ENCODE data around the gene TTLL10.

Gene TTLL10

DNA sequence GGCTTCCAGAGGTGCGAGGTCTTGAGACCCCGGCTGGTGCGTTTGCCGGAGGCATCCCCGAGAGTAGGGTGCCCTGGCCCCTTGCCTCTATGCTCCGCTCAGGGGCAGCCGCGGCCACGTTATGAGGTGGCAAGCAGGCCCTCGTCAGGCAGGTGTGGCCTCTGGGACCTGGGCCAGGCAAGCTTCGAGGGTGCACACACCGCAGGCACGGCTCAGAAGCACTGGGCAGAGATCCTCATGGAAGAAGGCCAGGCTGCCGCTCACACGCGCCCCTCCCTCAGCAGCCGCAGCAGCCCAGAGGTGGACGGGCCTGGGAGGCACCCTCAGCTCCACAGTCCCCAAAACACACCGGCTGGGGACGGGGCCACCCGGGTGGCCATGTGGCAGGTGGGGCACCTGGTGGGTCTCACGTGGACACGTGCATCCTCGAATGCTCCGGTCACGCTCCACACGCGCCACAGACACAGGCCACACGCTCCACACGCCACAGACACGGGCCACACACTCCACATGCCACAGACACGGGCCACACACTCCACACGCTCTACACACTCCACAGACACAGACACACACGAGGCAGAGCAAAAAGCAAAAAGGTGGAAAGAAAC is 51.7 kb downstream of the TTLL10 start:
- DNase-seq: no peak

DNA sequence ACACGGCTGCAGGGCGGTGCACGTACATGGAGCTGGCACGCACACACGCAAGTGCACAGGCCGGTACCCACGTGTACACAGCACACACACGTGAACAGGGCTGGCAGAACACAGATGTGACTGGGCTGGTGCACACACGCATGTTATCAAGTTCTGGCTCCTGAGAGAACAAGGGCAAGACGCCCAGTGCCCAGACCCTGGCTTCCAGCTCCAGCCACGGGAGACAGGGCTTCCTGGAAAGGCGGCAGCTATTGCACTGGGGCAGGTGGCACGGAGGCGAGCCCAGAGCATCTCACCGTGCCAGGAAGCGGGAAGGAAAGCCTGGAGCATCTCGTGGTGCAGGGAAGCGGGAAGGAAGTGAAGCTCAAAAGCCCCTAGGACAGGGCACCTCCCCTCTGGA is 52.2 kb downstream of the TTLL10 start:
- DNase-seq: no peak

- no peak for DNase-seq
These were observed 53.1 kb downstream of the TTLL10 start for GRCh38 chr1:1226566-1227362.

- no peak for DNase-seq
These were observed 53.7 kb downstream of the TTLL10 start for GRCh38 chr1:1227386-1227785.

DNA sequence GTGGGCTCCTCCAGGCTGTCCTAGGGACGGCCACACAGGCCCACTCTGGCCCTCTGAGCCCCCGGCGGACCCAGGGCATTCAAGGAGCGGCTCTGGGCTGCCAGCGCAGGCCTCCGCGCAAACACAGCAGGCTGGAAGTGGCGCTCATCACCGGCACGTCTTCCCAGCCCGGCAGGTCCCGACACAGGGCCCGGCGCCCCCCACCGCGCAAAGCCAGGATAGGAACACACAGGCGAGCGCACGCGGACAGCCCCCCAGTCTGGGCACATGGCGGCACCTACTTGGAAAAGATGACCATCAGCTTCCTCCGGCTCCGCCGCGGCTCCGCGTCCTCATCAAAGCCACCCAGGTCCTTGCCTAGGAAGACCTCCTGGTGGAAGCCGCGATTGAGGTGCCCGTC is 54.5 kb downstream of the TTLL10 start:
- DNase-seq: no peak

GRCh38 chr1:1228596-1229321 is 55.1 kb downstream of the TTLL10 start:
- no peak for DNase-seq

DNA sequence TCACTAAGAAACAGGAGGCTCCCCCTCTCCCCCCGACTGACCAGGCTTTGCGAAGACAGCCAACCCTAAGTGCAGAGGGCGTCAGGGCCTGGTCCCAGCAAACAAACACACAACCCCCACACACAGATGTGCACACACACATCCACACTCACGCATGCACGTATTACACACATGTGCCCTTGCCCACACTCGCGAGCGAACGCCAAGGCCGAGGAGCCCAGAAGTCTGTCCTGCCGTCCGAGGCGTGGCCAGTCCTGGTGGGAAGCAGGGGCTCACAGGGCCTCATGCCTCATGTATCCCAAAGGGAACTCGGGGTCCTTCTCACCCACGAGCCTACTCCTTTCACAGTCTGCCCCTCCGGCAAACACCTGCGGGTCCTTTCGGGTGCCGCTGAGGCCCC is 56.1 kb downstream of the TTLL10 start:
- DNase-seq: no peak

DNA sequence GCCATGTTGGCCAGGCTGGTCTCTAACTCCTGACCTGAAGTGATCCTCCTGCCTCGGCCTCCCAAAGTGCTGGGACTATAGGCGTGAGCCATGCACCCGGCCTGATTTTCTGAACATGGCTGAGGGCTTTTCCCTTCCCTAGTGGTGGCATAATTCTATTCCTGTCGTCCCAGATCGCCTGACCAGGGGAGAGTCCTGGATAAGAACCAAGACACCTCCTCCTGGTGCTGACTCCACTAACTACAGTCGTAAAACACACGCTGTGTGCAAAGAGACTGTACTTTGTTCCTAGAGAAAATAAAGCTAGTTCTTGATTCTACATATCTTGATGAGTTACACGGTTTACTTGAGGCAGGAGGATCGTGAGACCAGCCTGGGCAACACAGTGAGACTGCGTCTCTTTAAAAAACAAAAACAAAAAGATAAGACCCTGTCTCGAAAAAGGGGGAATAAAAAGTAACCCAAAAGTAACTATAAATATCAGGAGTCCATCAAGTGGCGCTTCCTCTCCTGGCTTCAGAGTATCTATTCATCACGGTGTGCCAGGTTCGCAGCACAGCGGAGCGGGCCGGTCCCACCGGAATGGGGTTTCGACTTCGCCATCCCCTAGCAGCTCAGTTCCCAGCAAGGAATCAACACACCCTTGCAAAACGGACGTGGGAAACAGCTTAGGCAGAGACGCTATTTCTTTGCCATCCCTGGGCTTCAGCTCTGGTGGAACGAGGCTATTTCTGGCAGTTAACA is 57.1 kb downstream of the TTLL10 start:
- DNase-seq: peak; percentile 35

- DNase-seq: peak; percentile 95
These were observed 57.9 kb downstream of the TTLL10 start, which contains the start of gene SDF4 for GRCh38 chr1:1231400-1232207. SDF4 (minus strand) TSS chr1:1232001; CDS start chr1:1228772, 3,229 bp downstream.

DNA sequence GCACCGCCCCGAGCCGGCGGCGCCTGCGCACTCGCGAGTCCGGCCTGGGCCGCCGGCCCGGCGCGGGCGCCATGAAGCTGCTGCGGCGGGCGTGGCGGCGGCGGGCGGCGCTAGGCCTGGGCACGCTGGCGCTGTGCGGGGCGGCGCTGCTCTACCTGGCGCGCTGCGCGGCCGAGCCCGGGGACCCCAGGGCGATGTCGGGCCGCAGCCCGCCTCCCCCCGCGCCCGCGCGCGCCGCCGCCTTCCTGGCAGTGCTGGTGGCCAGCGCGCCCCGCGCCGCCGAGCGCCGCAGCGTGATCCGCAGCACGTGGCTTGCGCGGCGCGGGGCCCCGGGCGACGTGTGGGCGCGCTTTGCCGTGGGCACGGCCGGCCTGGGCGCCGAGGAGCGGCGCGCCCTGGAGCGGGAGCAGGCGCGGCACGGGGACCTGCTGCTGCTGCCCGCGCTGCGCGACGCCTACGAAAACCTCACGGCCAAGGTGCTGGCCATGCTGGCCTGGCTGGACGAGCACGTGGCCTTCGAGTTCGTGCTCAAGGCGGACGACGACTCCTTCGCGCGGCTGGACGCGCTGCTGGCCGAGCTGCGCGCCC is 58.6 kb downstream of the TTLL10 start, which contains the start of gene B3GALT6:
TSS of gene B3GALT6 (plus strand) at position 30 of the 588 bp plus-strand sequence. CDS start at position 72, 42 bp downstream.
- no peak for DNase-seq

- DNase-seq: no peak
These were observed 59.3 kb downstream of the TTLL10 start for GRCh38 chr1:1232796-1233566.

DNA sequence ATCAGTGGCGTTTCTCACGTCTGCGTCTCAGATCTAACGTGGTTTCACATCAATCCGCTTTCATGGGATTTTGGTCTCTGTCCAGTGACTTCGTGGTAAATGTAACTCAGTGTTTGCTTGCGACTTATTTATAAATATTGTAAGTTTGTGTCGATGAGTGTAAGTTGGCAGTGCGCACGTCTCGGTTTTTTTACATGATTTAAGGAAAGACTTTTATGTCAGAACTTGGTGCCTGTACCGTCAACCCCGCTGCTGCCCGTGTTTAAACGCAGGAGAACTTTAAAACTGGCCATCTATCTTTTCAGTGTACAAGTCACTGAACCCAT is 59.9 kb downstream of the TTLL10 start:
- no peak for DNase-seq

- no peak for DNase-seq
These were observed 60.6 kb downstream of the TTLL10 start for GRCh38 chr1:1234180-1234808.

DNA sequence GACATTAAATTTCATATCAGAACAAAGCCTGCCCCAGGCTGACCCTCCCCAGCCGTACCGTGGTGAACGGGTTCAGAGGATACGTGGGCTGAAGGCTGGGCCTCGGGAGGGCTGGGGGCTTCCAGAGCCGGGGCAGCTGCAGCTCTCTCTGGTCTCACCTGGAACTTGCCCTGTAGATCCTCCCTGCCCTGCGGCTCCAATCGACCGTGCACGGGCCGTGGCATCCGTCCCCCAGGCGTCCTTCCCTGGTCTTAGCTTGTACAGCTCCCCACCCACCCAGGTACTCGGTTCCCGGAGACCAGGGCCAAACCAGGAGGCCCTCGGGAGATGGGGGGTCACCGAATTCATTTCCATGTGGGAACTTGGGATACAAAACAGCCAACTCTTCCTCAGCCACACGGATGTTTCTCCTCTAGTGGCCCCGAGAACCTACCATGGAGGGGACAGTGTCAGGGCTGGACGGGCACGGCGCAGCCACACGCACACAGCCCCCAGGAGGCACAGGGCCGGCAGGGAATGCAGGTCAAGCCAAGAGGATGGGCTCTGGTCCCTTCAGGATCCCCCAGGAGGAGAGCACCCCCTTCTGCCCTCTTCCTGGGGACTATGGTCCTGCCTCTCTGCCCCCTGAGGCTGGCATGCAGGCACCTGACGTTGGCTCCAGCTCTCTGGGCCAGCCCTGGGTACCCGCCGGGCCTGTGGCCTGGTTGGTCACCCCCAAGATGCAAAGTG is 61.5 kb downstream of the TTLL10 start:
- no peak for DNase-seq

DNA sequence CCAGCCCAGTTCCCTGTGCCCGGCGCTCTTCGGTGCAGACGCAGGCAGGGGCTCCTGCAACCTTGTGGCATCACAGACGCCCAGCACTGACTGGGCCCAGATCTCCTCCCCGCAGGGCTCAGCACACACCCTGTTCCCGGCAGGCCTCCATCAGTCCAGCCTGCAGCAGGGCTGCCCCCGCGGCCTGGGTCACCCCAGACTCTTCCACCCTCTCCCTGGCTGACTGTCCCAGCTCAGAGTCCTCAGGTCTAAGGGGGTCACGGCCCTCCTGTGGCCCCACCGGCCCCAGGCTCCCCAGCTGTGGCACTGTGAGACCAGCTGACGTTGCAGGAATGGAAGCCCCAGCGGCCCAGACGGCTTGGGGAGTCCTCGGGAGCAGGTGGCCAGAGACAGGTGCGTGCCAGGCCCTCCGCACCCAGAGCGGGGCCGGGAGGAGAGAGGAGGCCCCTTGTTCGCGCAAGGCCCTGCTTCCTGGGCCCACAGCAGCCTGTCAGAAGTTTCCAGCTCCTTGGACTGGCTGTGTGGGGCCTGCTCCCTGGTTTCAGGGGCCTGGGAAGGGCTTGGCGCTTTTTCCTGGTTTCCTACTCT is 62.6 kb downstream of the TTLL10 start:
- no peak for DNase-seq

DNA sequence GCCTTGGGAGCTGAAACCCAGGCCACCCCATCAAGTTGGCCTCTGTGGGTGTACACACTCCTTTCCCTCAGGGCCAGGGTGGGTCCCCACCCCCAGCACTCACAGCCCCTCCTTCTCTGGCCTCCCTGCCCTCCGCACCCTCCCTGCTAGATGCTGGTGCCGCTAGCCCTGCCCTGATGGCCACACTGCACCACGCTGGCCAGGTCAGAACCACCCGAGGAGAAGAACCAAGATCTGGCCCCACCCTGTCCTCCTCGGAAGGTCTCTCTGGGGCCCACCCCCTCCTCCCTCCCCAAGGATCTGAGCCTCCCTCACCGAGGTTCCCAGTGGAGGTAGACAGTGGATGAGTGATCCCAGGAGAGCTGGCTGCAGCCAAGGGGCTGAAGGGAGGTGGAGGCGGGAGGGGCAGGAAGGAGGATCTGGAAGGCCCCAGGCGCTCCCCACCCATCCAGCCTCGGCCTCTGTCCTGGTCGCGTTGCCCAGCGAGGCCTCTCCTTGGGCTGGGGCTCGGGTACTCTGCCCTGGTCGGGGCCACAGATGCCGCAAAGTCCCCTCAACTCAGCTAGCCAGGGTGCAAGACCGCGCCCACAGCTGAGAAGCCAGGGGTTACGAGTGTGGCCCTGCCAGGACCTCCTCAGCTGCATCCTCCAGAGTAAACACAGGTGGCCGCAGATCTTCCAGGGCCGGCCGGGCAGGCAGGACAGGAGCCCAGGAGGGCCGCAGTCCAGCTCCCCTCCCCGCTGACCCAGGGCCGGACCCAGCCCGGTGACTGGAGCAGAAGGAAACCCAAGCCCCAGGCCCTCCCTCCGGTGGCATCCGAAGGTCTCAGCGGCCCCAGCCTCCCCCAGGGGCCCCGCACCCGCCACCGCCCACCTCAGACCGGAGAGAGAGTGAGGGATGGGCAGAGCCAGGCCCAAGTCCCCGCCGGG is 63.5 kb downstream of the TTLL10 start:
- DNase-seq: no peak

- DNase-seq: no peak
These were observed 64.4 kb downstream of the TTLL10 start for GRCh38 chr1:1237874-1238701.
